Measurements from ENCODE around the gene ADAMTS17.

ADAMTS17 gene

DNA sequence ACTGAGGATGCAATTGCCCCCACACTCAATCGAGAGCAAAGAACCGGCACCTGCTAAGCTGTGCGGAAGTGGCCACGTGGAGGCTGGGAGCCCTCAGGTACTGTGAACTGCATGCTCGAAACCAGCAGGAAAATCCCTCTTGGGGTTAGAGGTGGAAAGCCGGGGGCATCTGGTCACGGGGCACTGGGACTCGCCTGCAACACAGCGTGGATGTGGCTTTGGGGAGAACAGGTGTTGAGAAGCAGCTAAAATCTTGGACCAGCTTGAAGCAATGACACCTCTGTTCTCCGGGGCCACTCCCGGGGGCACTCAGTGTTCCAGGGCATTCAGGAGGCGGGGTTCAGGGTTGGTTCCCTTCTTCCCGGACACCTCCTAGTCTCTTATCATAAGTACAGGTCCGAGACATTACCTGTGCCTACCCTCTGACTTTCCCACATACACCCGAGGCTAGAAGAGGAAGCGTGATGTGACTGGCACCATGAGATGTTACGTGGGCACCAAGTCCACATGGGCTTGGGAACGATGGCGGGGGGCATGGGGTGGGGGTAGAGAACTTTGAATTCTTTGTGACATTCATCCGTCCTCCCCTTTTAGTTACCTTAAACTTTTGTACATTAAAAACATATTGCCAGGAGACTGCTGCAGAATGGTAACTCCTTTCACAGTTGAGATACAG lies 172.0 kb downstream of the ADAMTS17 start:
- no peak for DNase-seq (ENCODE audit: low read depth)

GRCh38 chr15:100168787-100169186 lies 173.0 kb downstream of the ADAMTS17 start:
- DNase-seq (ENCODE audit: low read depth), result no peak

GRCh38 chr15:100167884-100168375 lies 173.8 kb downstream of the ADAMTS17 start:
- DNase-seq (ENCODE audit: low read depth), result no peak

DNA sequence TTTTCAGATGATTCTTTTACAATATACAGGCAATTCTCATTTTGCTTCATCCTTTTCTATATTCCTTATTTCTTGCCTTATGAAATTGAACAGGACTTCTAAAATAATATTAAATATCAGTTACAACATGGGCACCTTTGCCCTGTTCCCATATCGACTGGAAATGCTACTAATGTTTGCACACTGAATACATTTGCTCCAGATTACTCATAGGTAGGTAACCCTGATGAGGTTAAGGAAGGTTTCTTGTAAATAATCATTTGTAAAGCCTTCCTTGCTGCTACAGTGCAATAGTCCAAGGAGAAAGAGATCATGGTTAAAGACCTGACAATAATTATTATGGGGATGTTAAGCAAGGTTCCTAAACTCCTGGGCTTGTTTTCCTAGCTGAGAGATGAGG lies 175.5 kb downstream of the ADAMTS17 start:
- DNase-seq (ENCODE audit: low read depth), result no peak

DNA sequence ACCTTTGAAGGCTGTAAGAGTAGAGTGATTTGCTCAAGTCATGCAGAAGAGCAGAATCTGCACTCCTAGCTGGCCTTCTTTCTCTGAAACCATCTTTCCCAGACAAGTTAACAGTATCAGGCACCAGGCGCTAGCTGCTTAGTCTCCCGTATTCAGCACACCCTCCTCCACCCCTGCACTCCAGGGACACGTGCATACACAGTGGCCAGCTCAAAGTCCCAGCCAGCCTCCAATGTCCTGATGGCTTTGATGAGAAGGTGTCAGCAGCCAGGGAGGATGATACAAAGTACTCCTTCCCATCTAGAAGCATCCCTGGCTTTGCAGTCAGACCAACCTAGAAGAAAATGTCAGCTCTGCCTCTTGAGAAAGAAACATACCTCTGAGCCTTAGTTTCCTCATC lies 177.8 kb downstream of the ADAMTS17 start:
- no peak for DNase-seq (ENCODE audit: low read depth)

DNA sequence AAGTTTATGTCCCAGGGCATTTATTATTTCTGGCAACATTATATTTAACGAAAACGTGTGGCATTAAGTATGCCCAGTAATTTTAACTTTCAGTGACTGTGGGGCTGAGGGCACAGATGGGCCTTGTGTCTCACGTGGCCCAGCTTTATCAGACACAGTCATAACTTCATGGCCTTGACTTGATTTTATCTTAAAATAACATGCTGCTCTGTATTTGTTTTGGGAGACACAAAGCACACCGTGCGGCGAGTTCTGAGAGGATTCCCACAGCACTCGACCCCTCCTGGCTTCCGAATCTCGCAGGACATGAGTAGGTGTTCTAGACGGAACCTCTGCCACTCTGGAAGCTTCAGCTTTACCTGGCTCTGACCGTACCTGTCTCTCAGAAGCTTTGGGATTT lies 180.8 kb downstream of the ADAMTS17 start:
- DNase-seq (ENCODE audit: low read depth), result no peak

DNA sequence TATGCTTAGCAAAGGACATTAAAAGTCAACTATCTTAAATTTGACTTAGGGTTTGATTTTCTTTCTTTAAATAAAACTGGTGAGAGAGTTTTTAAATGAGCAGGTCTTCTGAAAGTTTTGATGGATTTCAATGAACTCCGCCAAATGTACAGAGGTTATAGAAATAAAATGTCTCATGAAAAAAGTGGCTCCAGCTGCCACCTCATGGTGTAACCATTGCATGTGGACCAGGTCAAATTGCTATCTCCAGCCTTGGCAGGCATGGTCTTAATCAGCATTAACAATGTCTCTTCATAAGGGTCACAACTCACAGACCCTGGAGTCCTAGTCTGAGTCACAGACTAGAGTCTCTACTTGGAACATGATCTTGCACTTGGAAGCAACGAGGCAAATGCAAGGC lies 182.3 kb downstream of the ADAMTS17 start:
- DNase-seq (ENCODE audit: low read depth), result no peak

GRCh38 chr15:100158356-100158755 lies 183.4 kb downstream of the ADAMTS17 start:
- no peak for DNase-seq (ENCODE audit: low read depth)

DNA sequence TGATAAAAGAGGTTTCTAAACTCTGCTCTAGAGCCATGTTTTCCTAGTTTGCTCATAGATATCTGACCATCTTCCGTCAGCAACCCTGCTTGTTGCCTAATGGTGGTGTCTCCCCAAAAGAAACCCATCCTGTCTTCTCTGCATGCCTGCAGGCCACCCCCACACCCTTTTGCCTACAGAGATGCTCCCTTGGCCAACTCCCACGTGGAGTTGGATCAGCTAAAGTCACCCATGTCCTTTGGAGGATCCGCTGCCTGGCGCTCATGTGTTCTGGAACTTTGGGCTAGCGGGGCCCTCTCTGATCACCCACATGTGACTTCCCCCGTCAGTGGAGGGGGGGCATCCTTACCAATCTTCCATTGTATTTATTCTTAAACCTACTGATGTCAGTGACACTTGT lies 185.6 kb downstream of the ADAMTS17 start:
- DNase-seq (ENCODE audit: low read depth), result no peak

DNA sequence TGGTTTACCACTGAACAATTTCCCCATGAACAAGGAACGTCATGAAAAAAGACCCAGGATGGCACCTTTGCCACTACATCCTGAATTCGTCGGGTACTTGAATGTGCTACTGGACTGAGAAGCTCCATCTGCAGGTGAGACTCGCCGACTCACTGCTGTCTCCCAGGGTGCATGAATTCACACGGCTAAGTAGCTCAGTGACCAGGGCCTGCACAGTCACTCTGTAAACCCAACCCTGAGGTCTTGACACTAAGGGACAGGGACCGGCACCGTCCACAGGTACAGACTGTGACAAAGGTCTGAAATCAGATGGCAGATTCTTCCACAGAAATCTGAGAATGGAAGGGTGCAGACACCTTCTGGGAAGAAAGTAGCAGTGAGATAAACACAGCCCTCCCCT lies 187.4 kb downstream of the ADAMTS17 start:
- no peak for DNase-seq (ENCODE audit: low read depth)

DNA sequence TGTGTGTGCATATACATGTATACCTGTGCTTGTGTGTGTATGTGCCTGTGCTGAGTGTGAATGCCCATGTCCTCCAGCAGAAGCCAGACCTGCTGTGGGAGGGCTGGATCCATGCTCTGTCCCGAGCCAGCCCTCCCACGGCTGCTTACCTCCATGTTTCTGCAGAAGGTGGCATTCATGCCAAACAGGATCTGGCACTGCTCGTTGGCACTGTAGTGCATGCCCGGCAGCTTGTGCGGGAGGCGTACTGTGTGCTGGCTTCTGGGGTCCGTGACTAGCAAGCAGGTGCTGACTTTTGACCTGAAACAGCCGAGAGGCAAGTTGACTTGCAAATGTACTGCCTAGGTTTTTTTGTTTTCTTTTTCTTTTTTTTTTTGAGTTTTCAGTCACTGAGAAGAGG lies 189.3 kb downstream of the ADAMTS17 start:
- no peak for DNase-seq (ENCODE audit: low read depth)

DNA sequence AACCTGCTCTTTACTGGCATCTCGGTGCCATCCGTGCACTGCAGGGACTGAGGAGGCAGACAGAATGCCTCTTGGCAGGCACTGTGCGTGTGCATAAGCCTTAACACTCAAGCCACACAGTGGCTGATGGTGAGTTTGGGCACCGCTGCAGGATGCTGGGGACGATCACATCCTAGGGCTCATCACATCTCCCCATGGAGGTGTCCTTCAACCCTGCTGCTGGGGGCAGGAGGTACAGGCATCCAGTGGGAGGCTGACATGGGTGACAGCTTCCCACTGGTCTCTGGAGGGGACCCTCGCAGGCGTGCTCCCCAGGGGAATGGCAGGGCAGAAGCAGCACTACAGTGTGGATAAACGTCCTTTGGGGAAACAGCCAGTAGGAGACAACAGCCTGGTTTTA lies 190.9 kb downstream of the ADAMTS17 start:
- no peak for DNase-seq (ENCODE audit: low read depth)

GRCh38 chr15:100147828-100148227 lies 193.9 kb downstream of the ADAMTS17 start:
- DNase-seq (ENCODE audit: low read depth), result no peak

GRCh38 chr15:100143378-100143777 lies 198.4 kb downstream of the ADAMTS17 start:
- no peak for DNase-seq (ENCODE audit: low read depth)

GRCh38 chr15:100141311-100142001 lies 200.3 kb downstream of the ADAMTS17 start:
- no peak for DNase-seq (ENCODE audit: low read depth)

DNA sequence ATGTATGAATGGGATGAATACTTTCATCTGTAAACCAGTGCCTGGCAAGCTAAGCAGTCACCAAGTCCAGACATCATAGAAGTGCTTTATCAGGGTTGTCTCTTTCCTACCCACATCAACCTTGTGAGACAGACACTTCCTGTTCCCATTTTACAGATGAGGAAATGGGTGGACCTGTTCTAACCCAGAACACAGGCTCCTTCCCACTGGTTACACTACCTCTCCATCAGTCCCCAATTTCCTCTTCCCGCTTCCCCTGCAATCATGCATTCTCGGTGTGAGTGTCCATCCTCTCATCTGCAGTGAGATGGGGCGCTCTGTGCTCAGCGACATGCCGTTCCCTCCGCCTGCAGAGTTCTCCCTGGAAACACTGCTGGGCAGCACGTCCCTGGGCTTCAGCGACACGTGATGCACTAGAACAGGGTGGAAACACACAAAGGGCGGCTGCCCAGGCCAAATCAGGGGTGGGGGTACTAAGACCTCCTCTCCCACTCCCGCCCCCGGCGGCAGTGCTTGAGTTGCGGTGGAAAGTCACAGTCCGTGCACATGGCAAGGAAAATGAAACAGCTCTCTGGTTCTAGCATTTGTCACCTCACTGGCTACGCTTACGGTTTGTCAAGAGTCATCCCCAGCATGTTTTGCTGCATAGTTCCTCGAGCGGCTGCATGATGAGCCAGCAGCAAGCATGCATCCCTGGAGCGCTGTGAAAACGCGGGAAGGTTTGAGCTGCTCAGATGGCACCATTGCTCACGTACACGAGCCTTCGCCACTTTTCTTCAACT lies 201.1 kb downstream of the ADAMTS17 start:
- DNase-seq (ENCODE audit: low read depth), result no peak

DNA sequence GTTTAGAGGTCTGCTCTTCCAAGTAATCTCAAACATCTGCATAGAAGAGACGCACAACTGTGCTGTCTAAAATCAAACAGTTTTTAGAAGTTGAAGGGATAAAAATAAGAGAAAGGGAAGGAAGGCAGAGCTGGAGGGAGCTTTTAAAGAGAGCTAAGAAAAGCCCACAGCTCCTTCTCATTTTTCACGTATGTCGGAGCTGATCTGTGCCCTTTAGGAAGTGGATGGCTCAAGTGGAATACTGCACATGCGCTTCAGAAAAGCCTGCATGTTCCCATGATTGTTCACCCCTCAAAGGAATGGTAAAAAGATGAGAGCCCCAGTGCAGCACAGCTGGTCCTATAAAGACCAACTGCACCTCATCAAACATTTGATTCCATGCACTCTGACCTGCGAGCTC lies 207.2 kb downstream of the ADAMTS17 start:
- DNase-seq (ENCODE audit: low read depth), result no peak

DNA sequence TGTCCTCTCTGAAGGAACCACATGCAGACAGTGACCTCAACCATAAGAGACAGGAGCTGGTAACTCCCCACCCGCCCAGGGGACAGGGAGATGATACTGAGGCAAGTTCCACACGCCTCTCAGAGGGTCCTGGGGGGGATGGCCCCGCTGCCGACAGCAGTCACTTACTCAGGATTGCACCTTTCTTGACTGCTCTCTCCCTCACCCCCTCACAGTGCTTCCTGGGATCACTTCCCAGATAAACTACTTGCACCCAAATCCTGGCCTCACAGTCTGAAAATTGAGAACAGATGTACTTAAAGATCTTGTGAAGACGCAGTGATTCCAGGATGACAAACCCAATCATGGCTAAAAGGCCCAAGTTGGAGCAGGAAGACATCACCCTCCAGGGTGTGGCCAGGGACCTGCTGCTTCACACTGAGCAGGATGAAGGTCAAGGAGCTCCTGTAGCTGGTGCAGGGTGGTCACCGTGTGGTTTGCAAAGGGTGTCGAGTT lies 207.6 kb downstream of the ADAMTS17 start:
- DNase-seq (ENCODE audit: low read depth), result no peak

- DNase-seq (ENCODE audit: low read depth), result no peak
Observed at GRCh38 chr15:100133001-100133400, 208.8 kb downstream of the ADAMTS17 start.

GRCh38 chr15:100132309-100132708 lies 209.5 kb downstream of the ADAMTS17 start:
- no peak for DNase-seq (ENCODE audit: low read depth)

GRCh38 chr15:100131321-100132224 lies 210.2 kb downstream of the ADAMTS17 start:
- no peak for DNase-seq (ENCODE audit: low read depth)

DNA sequence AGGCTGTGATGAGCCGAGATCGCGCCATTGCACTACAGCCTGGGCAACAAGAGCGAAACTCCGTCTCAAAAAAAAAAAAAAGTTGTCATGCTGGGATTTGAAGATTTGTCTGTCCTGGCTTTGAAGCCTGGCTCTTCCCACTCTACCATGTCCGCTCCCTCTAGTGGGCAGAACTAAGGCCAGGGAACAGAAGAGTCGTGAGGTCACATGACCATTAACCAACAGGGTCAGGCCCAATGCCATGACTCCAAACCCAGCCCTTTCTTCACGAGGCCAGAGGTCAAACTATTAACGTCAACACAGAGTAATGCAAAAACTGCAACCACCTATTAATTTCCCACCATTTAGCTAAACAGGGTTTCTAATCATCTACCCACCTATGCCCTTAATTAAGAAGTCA lies 212.1 kb downstream of the ADAMTS17 start:
- no peak for DNase-seq (ENCODE audit: low read depth)
